NCI-H1694 (cell line): ENCODE results near the gene DHX32.
"Not testable (repeated sequence)": the region's sequence is repeated elsewhere in the genome, so short reads cannot be mapped to it uniquely, and the experiment has no call there.

ENCODE experiments used
- DNase-seq: peaks from one replicate; lab custom pipeline; 2025; lab: John Stamatoyannopoulos, UW

The DHX32 gene

GRCh38 chr10:125895130-125896087 is 14.3 kb upstream of the DHX32 start:
- not testable (repeated sequence) for DNase-seq

DNA sequence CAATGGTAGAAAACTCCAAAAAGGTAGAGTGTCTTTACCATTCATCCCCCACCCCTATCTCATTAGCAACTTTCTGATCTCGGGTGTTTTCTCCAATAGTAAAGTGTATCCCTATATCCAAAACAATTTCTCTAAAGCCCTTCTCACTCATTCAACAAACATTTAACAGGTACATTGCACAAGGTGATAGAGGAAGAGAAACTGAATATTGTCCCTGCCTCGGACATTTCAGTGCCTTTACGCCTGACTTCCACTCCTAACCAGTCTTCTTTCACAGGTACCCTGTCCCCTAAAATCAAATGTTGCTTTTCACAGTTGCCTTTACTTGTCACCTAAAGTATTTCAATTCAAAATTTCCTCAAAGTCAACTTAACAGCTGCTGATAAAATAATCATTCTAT is 13.1 kb upstream of the DHX32 start:
- DNase-seq: not testable (repeated sequence)

- not testable (repeated sequence) for DNase-seq
Measured at GRCh38 chr10:125892402-125892801, 11.3 kb upstream of the DHX32 start.

DNA sequence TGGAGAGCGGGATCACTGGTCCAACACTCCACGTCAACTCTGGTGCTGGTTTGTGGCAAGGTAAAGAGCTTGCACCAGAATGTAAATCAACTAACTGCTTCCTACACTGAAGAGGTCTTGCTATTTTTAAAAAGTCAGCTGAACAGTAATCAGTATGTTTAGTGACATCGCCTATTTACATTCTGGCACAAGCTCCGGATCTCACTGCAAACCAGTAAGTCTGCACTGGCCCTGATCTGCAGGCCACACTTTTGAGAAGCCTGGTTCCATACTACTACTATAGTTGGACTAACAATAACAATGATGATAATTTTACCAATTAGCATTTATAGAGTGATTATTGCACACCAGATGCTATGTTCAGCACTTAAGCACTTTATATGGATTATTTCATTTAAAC is 8.3 kb upstream of the DHX32 start:
- DNase-seq: not testable (repeated sequence)

DNA sequence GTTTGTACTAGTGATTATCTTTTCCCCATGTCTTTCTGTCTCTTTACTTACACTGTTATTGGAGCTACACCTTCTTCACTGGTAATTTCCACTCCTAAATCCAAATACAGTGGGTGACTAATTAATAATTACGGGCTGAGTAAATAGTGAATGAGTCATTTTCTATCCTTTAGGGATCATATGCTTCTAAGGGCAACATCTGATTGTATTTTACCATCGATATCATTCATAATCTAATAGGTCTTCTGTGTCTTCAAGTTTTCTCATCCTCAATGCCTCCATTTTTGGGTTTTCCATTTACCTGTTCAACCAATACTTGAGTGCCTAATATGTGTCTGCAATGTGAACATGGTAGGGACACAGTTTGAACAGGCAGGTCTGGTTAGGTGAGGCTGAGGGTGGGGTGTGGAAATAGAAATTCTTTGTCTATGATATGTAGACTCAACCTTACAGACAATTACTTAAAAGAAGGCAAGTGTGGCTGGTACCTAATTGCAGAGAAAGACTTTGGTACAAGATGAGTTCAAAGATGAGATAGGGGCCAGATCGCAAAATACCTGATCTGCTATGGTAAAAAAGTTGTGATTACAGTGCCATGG is 5.9 kb upstream of the DHX32 start:
- no peak for DNase-seq

- DNase-seq: no peak
Measured at GRCh38 chr10:125883211-125883610, 2.1 kb upstream of the DHX32 start.

GRCh38 chr10:125882596-125882995 is 1.5 kb upstream of the DHX32 start:
- no peak for DNase-seq

DNA sequence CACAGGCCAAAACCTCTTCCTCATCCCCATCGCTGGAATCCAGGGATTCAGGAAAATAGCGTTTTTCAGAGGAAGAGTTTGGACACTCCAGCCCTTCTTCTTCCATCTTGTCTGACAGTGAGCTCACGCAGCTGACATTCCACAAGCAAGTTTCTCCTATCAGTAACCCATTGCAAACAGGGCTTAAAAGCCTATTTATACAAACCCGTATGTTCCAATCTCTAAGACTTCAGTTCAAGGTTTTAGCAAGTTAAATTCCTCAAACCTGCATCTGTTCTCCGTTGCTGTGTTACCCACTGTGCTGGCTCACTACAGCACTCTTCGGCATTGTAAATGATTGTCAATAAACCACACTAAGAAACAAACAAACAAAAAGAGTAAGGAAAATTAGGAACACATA is 373 bp downstream of the DHX32 start:
- no peak for DNase-seq

- DNase-seq: no peak
Measured at GRCh38 chr10:125878957-125879835, 1.9 kb downstream of the DHX32 start.

GRCh38 chr10:125871338-125871737 is 9.8 kb downstream of the DHX32 start:
- DNase-seq: no peak

GRCh38 chr10:125868372-125868975 is 12.6 kb downstream of the DHX32 start:
- DNase-seq: no peak

DNA sequence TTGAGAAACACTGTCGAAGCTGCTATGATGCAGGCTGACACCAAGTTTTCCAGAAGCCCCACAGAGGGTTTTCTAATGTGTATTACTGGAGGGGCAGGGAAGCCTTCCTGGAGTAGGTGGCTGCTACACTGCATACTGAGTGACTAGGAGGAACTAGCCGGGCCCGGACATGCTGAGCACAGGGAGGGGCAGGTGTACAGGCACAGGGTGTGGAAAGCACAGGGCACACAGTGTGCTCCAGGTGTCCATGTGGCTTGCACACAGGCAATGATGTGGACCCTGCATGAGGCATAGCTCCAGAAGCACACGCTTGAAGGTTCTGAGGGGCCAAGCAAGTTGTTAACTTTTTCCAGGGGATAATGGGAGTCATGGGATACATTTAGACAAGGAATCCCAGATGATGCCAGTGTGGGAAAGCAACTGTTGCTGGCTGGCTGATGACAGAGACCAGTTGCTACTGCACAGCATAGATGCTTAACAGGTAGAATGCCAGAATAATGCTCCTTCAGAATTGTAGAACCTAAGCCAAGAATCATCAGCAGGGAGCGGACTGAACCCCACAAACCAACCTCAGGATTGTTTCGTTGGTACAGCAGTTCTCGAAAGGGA is 14.6 kb downstream of the DHX32 start:
- no peak for DNase-seq

DNA sequence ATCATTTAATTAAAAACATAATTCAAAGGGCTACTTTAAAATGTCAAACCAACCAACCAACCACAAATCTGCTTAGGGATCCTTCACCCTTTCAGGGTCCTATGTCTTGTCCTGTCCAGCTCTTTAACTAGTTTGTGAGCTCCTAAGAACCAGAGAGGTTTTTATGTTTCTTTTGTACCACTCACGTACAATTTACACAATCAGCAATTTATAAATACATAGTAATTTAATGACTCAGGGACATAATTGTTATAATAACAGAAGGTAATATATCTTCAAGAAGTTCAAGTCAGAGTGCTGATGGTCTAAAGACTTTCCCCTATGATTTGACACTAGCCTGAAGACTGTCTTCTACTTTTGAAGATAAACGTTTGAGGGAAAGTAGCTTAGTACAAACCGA is 16.0 kb downstream of the DHX32 start:
- DNase-seq: no peak

GRCh38 chr10:125859128-125859817 is 21.8 kb downstream of the DHX32 start:
- no peak for DNase-seq

GRCh38 chr10:125857185-125857760 is 23.8 kb downstream of the DHX32 start:
- no peak for DNase-seq

DNA sequence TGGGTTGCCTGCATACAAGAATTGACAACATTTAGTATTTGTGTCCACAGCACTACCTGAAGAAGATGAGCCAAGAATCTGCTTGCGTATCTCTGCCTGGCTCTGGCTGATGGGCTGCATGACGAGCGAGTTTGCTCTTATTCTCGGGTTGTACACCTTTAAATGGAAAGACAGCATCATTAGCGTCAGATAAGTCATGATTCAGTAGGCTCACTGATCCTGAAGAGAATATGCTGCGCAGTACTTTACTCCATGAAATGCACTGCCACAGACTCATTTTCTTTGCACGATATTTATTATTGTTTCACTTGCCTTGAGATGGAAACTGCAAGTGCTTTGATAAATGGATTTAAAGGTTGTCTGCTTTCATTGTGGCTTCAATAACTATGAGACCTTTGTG is 28.6 kb downstream of the DHX32 start:
- DNase-seq: no peak

DNA sequence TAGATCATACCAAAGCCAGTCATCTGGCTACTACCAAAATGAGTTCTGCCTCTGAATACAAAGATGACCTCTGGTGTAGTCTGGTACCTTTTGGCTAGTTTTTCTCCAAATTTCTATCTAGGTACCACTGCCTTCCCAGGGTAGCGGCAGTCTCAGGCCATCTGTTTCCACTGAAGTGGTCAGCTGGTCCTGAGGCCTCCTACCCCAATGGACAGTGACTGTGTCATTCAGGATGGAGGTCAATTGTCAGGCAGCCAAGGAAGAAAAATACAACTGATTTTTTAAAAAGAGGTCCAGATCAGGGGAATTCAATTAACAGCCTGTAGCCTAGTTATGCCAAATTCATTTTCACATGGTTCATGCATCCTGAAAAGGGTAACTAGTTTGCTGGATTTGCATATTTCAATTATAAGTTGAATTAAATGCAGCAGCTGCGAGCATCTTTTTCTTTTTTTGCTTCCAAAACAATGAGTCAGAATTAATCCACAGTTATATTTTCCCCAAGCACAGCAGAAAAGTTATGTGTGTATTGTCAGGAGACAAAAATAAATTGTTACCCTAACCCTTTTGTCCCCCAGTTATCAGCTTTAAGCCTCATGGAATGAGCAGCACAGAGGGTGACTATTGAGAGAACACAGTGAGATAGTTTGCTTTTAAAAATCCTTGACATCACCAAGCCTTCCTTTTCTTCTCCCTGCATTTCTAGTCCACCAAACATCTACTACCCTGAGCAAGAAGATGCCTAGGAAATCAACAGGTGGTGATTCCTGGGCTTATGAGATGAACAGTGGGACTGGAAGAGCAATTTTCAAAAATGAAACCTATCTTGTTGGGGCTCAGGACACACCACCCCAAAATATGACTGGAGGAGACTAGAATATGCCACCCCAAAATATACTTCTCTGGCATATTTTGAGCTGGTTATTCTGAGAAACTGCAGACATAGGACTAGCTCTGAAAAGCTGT is 30.0 kb downstream of the DHX32 start:
- DNase-seq: no peak

DNA sequence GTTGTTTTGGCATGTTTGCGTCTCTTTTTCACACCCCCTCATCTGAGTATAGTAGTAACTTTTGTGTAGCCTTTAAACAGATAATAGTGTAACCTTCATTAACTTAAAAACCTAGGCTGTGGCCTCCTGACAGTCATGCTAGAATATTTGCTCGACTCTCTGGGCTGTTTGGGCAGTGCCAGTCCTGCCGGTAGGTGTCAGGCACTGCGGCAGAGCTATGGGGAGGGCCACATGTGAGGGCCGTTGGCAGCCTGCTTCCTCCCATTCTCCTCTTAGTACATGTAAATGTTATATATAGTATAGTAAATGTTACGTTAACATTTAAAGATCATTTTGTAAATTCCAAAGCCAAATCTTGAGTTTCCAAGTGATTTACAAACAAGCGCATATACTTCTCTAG is 31.6 kb downstream of the DHX32 start:
- no peak for DNase-seq

DNA sequence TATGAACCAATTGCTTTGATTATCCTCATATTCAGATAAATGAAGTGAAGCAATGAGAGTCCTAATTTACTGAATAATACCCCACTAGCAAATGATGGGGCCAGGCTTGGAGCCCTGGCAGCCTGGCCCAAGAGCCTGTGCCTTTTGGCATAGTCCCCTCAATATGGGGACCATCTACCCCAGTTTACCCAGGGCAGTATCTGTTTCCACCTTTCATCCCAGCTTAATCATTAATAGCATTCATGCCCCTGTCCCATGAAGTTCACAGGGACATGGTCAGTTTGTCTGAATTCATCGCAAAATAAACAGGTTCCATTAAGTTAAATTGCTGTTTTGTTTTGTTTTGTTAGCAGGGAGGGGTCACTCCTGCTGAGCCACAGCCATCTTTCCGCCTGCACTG is 32.2 kb downstream of the DHX32 start:
- no peak for DNase-seq
